ENCODE data around the gene CFAP299. TPM values are rescaled to one million over a fixed set of nuclear protein-coding genes. Genes with fewer than 3 reads are reported as not detected.

CFAP299 gene
- total and polyA plus RNA-seq, 2 of the 8 experiments (the other 6 are each of a cell fraction or from before 2014, with no cell fraction given): not detected

DNA sequence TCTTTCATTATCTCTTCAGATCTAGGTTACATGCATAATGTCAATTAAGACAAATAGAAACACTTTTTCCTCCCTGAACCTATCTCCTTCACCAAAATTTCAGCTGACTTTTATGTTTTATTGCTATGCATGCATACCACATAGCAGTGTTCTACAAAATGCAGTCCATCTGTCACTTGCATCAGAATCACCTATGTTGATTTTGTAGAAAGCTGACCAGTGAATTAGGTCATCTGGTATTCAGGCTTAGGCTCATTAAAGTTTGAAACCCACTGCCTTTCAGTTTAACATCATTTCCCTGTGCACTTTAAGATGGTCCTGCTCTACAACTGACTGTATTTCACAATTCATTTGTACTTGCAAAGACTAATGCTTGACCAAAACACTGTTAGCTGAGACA lies 277.9 kb downstream of the CFAP299 start:
- no peak for FAIRE-seq
- CTCF ChIA-PET (ENCODE audit: partially characterized antibody): interaction anchor here (1.2 to 1.7 kb wide), 2 partner anchors 20 to 251 kb away, joined by 3 to 5 read pairs; no protein-coding TSS in a partner anchor
- H2BK12ac ChIP-seq (ENCODE audit: low read depth, low read length): no peak overlapping the region
- TF ChIP-seq E2F6 (IDR thresholded peaks at IDR 0.05) (no peak), TBP (IDR thresholded peaks at IDR 0.05; ENCODE audit: low read depth, low read length) (no peak), EZH2 (IDR thresholded peaks at IDR 0.05; ENCODE audit: low read depth, low read length, severe bottlenecking) (no peak), RFX5 (IDR thresholded peaks at IDR 0.05; ENCODE audit: borderline replicate concordance, low read depth, low read length) (no peak), CBX8 (IDR thresholded peaks at IDR 0.05; ENCODE audit: borderline replicate concordance, low read depth, low read length) (no peak), BACH1 (IDR thresholded peaks at IDR 0.05; ENCODE audit: low read length) (no peak), CTBP2 (IDR thresholded peaks at IDR 0.05; ENCODE audit: borderline replicate concordance, insufficient read depth, insufficient read length, low read length) (no peak), KDM5A (IDR thresholded peaks at IDR 0.05; ENCODE audit: low read length) (no peak)
- TF ChIP-seq, protein P1, sequence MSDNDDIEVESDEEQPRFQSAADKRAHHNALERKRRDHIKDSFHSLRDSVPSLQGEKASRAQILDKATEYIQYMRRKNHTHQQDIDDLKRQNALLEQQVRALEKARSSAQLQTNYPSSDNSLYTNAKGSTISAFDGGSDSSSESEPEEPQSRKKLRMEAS (IDR thresholded peaks at IDR 0.05): no peak
- TF ChIP-seq, protein P2, sequence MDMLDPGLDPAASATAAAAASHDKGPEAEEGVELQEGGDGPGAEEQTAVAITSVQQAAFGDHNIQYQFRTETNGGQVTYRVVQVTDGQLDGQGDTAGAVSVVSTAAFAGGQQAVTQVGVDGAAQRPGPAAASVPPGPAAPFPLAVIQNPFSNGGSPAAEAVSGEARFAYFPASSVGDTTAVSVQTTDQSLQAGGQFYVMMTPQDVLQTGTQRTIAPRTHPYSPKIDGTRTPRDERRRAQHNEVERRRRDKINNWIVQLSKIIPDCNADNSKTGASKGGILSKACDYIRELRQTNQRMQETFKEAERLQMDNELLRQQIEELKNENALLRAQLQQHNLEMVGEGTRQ (IDR thresholded peaks at IDR 0.05; ENCODE audit: low read length): no peak
- TF ChIP-seq, protein P3, sequence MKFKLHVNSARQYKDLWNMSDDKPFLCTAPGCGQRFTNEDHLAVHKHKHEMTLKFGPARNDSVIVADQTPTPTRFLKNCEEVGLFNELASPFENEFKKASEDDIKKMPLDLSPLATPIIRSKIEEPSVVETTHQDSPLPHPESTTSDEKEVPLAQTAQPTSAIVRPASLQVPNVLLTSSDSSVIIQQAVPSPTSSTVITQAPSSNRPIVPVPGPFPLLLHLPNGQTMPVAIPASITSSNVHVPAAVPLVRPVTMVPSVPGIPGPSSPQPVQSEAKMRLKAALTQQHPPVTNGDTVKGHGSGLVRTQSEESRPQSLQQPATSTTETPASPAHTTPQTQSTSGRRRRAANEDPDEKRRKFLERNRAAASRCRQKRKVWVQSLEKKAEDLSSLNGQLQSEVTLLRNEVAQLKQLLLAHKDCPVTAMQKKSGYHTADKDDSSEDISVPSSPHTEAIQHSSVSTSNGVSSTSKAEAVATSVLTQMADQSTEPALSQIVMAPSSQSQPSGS (IDR thresholded peaks at IDR 0.05; ENCODE audit: low read length): no peak

More for the DNA sequence above, 277.9 kb downstream of the CFAP299 start:
- H2BK20ac ChIP-seq (ENCODE audit: low read length): no peak overlapping the region
- no peak overlapping the region for H3K27ac ChIP-seq (ENCODE audit: low read depth, low read length)
- no peak for DNase-seq (ENCODE audit: low read depth in 1 of 2, low spot score in 2 of 2)
- no peaks in the 10 kb centered on the region for H3K27me3 ChIP-seq (replicated peaks in 1 of 4; ENCODE audit: control insufficient read depth in 3 of 4, extremely low read depth in 1 of 4, insufficient read depth in 3 of 4, low read length in 3 of 4)
- no peaks in the 10 kb centered on the region for H3K36me3 ChIP-seq (ENCODE audit: control insufficient read depth in 2 of 4, insufficient read depth in 4 of 4, low read length in 3 of 4)
- POLR2A ChIA-PET (ENCODE audit: partially characterized antibody): interaction anchor here (0.6 kb wide), 1 partner anchor 435 kb away, joined by 3 read pairs; no protein-coding TSS in a partner anchor
- H2BK15ac ChIP-seq (ENCODE audit: low read length): no peak overlapping the region
- no peak overlapping the region for H4K5ac ChIP-seq (ENCODE audit: insufficient read length, low read depth, low read length)
- no peak overlapping the region for H3K4me2 ChIP-seq (ENCODE audit: insufficient read depth in 1 of 2, low read depth in 2 of 2, low read length in 2 of 2)
- no peak overlapping the region for H3K23ac ChIP-seq (ENCODE audit: insufficient read length)
- no peaks in the 10 kb centered on the region for H3K79me2 ChIP-seq (ENCODE audit: control insufficient read depth in 1 of 2, insufficient read depth in 2 of 2, low read length in 2 of 2)
- H4K91ac ChIP-seq (replicated peaks; ENCODE audit: insufficient read length, low read length): no peak overlapping the region
- no peaks in the 10 kb centered on the region for H3K4me1 ChIP-seq (replicated peaks in 1 of 4; ENCODE audit: control insufficient read depth in 3 of 4, insufficient read depth in 4 of 4, low read length in 3 of 4)
- no peak overlapping the region for H3K56ac ChIP-seq (replicated peaks; ENCODE audit: insufficient read length, low read depth, low read length)
- no peak overlapping the region for H3K4ac ChIP-seq (replicated peaks; ENCODE audit: insufficient read length, low read depth, low read length)
- H3K9me3 ChIP-seq (ENCODE audit: insufficient read depth in 2 of 2, low read depth in 1 of 2, low read length in 1 of 2): no peaks in the 10 kb centered on the region
- H3K14ac ChIP-seq (ENCODE audit: insufficient read length): no peak overlapping the region
- H2BK120ac ChIP-seq (replicated peaks; ENCODE audit: low read depth, low read length): no peak overlapping the region
- H2AK5ac ChIP-seq (ENCODE audit: low read depth, low read length): no peak overlapping the region
- no peaks in the 10 kb centered on the region for H4K20me1 ChIP-seq (replicated peaks in 1 of 2; ENCODE audit: control insufficient read depth in 1 of 2, insufficient read depth in 2 of 2, low read length in 2 of 2)
- H4K8ac ChIP-seq (ENCODE audit: extremely low read depth, insufficient read depth, low read length): no peak overlapping the region
- H2BK5ac ChIP-seq (ENCODE audit: low read depth, low read length): no peak overlapping the region
- no peak overlapping the region for H3K9ac ChIP-seq (replicated peaks in 1 of 4; ENCODE audit: extremely low read depth in 1 of 4, low read depth in 3 of 4, low read length in 3 of 4)
- no peak overlapping the region for H2AFZ ChIP-seq (ENCODE audit: low read length)
- H3K23me2 ChIP-seq (ENCODE audit: low read depth, low read length): no peaks in the 10 kb centered on the region
- no peaks in the 10 kb centered on the region for H3K79me1 ChIP-seq (ENCODE audit: low read depth, low read length)
- H3K4me3 ChIP-seq (ENCODE audit: extremely low read depth in 1 of 4, insufficient read depth in 2 of 4, low read depth in 3 of 4, low read length in 4 of 4): no peak overlapping the region
- H3K18ac ChIP-seq (ENCODE audit: extremely low read depth, low read length): no peak overlapping the region
